HEK293 (cell line): ENCODE results near the gene FHIP1B.

Experiments used
- TF ChIP-seq, protein P1 (sequence below): fragments of 450-650 bp; formaldehyde crosslinking; IDR thresholded peaks from 2 replicates; pipeline ENCODE4 v1.5.1; 2016; ENCODE audit warnings: missing biosample characterization, missing genetic modification characterization
- TF ChIP-seq, protein P2 (sequence below): fragments of 450-650 bp; formaldehyde crosslinking; IDR thresholded peaks from 2 replicates; pipeline ENCODE4 v1.5.1; 2016; ENCODE audit warnings: missing biosample characterization, missing genetic modification characterization

GRCh38 chr11:6253197-6253596, 18.8 kb upstream of the FHIP1B start:
- TF ChIP-seq, protein P1, sequence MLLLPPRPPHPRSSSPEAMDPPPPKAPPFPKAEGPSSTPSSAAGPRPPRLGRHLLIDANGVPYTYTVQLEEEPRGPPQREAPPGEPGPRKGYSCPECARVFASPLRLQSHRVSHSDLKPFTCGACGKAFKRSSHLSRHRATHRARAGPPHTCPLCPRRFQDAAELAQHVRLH (tag by site-specific recombination) = no peak
- TF ChIP-seq, protein P2, sequence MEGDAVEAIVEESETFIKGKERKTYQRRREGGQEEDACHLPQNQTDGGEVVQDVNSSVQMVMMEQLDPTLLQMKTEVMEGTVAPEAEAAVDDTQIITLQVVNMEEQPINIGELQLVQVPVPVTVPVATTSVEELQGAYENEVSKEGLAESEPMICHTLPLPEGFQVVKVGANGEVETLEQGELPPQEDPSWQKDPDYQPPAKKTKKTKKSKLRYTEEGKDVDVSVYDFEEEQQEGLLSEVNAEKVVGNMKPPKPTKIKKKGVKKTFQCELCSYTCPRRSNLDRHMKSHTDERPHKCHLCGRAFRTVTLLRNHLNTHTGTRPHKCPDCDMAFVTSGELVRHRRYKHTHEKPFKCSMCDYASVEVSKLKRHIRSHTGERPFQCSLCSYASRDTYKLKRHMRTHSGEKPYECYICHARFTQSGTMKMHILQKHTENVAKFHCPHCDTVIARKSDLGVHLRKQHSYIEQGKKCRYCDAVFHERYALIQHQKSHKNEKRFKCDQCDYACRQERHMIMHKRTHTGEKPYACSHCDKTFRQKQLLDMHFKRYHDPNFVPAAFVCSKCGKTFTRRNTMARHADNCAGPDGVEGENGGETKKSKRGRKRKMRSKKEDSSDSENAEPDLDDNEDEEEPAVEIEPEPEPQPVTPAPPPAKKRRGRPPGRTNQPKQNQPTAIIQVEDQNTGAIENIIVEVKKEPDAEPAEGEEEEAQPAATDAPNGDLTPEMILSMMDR = no peak
